ENCODE results near the gene LRRC8B.

- TF ChIP-seq CTCF (IDR thresholded peaks at IDR 0.05) (no peak), POLR2A (IDR thresholded peaks at IDR 0.05) (no peak)
These were observed 63.1 kb downstream of the LRRC8B start for GRCh38 chr1:89587729-89588161.
